Ovary (tissue), 3 donors: Measurements from ENCODE around the gene PAPLN.

Source experiments
- EP300 ChIP-seq: sonication (generic); formaldehyde crosslinking; IDR thresholded peaks from one replicate; pipeline ENCODE4 v1.6.1; 2017; ENCODE audit warnings: antibody characterized with exemption
- POLR2A ChIP-seq: fragments of 450-650 bp; IDR thresholded peaks from one replicate; pipeline ENCODE4 v1.6.1; 2017; ENCODE audit warnings: antibody characterized with exemption, mild to moderate bottlenecking, moderate library complexity
- TF ChIP-seq, protein P1 (sequence below), 3 donors: fragments of 450-650 bp in 2 of 3; fragments of 200-600 bp in 1 of 3; IDR thresholded peaks; one replicate each; pipeline versions ENCODE4 v1.5.1 to v1.8.0; 2016 to 2022; ENCODE audit warnings: antibody characterized with exemption in 3 of 3, mild to moderate bottlenecking in 1 of 3
- donor health status: DM: no; HTN: no; CAD: no.

DNA sequence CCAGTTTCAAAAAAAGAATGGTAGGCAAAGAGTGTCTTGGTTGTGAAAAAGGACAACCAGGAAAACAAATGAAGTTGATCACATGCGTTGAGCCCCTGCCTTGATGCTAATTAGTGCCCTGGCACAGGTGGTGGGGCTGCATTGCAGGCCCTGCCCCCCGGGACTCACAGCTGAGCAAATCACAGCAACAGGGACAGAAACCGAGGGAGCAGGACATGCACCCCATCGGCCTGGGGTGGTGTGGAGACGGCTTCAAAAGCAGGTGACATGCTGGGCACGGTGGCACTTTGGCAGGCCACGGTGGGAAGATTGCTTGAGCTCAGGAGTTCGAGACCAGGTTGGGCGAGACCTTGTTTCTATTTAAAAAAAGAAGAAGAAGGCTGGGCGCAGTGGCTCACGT, 1.1 kb upstream of the PAPLN start:
- TF ChIP-seq, protein P1, sequence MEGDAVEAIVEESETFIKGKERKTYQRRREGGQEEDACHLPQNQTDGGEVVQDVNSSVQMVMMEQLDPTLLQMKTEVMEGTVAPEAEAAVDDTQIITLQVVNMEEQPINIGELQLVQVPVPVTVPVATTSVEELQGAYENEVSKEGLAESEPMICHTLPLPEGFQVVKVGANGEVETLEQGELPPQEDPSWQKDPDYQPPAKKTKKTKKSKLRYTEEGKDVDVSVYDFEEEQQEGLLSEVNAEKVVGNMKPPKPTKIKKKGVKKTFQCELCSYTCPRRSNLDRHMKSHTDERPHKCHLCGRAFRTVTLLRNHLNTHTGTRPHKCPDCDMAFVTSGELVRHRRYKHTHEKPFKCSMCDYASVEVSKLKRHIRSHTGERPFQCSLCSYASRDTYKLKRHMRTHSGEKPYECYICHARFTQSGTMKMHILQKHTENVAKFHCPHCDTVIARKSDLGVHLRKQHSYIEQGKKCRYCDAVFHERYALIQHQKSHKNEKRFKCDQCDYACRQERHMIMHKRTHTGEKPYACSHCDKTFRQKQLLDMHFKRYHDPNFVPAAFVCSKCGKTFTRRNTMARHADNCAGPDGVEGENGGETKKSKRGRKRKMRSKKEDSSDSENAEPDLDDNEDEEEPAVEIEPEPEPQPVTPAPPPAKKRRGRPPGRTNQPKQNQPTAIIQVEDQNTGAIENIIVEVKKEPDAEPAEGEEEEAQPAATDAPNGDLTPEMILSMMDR (IDR thresholded peaks at IDR 0.05): no peak
- TF ChIP-seq POLR2A (no peak), EP300 (no peak)
